NCI-H146 treated with DMSO at 0.1 percent for 48 hours (cell line): ENCODE measurements around the gene CPN1.
"Not testable (repeated sequence)": the region's sequence is repeated elsewhere in the genome, so short reads cannot be mapped to it uniquely, and the experiment has no call there.

Source experiments
- DNase-seq: peaks from one replicate; lab custom pipeline; 2025; ENCODE audit not compliant: unreplicated experiment; lab: John Stamatoyannopoulos, UW

CPN1 gene

GRCh38 chr10:100082276-100082675, 607 bp upstream of the CPN1 start:
- not testable (repeated sequence) for DNase-seq

- no peak for DNase-seq
Measured at GRCh38 chr10:100076750-100077149, 4.9 kb downstream of the CPN1 start.

GRCh38 chr10:100075426-100076220, 6.0 kb downstream of the CPN1 start:
- no peak for DNase-seq

GRCh38 chr10:100072514-100072913, 9.2 kb downstream of the CPN1 start:
- peak; percentile 76 for DNase-seq

- DNase-seq, result no peak
Measured at GRCh38 chr10:100071529-100071928, 10.1 kb downstream of the CPN1 start.

GRCh38 chr10:100067466-100067865, 14.2 kb downstream of the CPN1 start:
- DNase-seq, result no peak

GRCh38 chr10:100065084-100065660, 16.5 kb downstream of the CPN1 start:
- DNase-seq, result no peak

GRCh38 chr10:100061401-100061800, 20.3 kb downstream of the CPN1 start:
- no peak for DNase-seq

GRCh38 chr10:100057948-100058347, 23.7 kb downstream of the CPN1 start:
- no peak for DNase-seq

- DNase-seq, result no peak
Measured at GRCh38 chr10:100053686-100054460, 27.8 kb downstream of the CPN1 start.

- DNase-seq, result peak; percentile 69
Measured at GRCh38 chr10:100046021-100046486, 35.6 kb downstream of the CPN1 start.

GRCh38 chr10:100045592-100045991, 36.1 kb downstream of the CPN1 start:
- DNase-seq, result no peak

- no peak for DNase-seq
Measured at GRCh38 chr10:100043796-100044195, 37.9 kb downstream of the CPN1 start.

- no peak for DNase-seq
Measured at GRCh38 chr10:100043344-100043743, 38.3 kb downstream of the CPN1 start.

- DNase-seq, result no peak
Measured at GRCh38 chr10:100041306-100042002, 40.2 kb downstream of the CPN1 start.

- DNase-seq, result no peak
Measured at GRCh38 chr10:100038561-100039071, 43.1 kb downstream of the CPN1 start.

GRCh38 chr10:100037758-100038315, 43.8 kb downstream of the CPN1 start:
- DNase-seq, result no peak

- no peak for DNase-seq
Measured at GRCh38 chr10:100036850-100037249, 44.8 kb downstream of the CPN1 start.

GRCh38 chr10:100033766-100034418, 47.8 kb downstream of the CPN1 start:
- no peak for DNase-seq

- DNase-seq, result no peak
Measured at GRCh38 chr10:100027416-100027815, 54.3 kb downstream of the CPN1 start.
